HG03457 (cell line): ENCODE results near the gene CKMT2.

Source experiments
- ATAC-seq: cut with Tn5 transposase; IDR thresholded peaks from one replicate; pipeline ENCODE4 v1.9.1; 2021; ENCODE audit warnings: moderate number of reproducible peaks; ENCODE audit not compliant: unreplicated experiment

CKMT2 gene

DNA sequence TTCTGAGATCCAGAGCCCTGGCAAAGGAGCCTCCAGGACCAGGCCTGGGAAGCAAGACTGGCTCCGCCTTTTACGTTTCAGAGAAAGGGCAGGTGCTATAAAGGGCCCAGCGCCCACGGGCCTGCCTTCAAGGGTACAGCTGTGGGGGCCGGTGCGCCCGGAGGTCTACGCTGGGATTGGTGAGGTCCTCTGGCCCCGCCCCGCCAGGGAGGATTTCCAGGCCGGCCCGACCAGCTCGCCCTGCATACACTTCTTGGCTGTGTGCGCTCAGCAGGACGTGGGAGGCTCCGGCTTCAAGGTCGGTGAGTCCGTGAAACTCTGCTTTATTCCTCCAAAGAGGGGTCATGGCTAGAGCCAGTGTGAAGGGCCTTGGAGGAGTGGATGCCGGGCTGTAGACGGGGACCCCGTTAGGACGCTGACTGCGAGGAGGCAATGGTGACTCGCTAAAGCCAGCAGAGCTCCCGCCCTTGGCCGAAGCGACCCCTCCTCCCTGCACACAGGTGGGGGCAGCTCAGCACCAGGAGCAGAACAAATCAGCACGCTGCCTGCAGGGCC is at the start of gene CKMT2:
TSS of gene CKMT2 (plus strand) at position 243 of the 555 bp plus-strand sequence. CDS start 17,811 bp downstream, outside the sequence.
- ATAC-seq: no peak

GRCh38 chr5:81183811-81184748 is 49.0 kb upstream of the CKMT2 start:
- ATAC-seq: no peak

DNA sequence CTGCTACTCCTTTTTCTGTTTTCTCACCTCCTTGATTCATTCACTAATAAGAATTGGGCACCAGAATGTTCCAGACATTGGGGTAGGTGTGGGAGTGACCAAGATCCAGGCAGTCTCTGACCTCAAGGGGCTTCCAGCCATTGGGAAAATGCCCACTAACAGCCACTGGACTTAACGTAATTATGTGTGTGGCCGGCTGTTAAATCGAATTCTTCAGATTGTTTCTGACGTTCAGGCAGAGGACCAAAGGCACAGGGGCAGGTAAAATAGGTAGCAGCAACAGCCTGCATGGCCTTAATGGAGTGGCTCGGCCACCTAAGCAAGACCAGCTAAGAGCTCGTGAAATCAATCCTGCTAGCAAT is 48.4 kb upstream of the CKMT2 start:
- no peak for ATAC-seq

- ATAC-seq: no peak
Observed at GRCh38 chr5:81187885-81188284, 45.2 kb upstream of the CKMT2 start.

DNA sequence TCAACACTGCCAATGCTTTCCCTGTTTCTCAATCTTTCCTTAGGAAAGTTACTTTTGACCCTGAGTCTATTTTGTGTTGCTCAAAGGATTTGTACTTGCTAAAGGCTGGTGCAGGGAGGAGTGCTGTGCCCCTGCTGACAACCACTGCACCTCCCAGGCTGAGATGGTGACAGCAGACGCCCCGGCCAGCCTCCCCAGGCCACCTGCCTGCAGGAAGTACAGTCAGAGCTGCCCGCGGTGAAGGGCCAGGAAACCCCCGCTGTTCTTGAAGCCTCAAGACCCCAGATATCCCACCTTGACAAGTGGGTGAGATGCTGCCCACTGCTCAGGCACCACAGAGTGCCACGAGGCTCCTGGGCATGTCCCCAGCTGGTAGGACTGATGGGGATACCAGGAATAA is 44.2 kb upstream of the CKMT2 start:
- no peak for ATAC-seq

DNA sequence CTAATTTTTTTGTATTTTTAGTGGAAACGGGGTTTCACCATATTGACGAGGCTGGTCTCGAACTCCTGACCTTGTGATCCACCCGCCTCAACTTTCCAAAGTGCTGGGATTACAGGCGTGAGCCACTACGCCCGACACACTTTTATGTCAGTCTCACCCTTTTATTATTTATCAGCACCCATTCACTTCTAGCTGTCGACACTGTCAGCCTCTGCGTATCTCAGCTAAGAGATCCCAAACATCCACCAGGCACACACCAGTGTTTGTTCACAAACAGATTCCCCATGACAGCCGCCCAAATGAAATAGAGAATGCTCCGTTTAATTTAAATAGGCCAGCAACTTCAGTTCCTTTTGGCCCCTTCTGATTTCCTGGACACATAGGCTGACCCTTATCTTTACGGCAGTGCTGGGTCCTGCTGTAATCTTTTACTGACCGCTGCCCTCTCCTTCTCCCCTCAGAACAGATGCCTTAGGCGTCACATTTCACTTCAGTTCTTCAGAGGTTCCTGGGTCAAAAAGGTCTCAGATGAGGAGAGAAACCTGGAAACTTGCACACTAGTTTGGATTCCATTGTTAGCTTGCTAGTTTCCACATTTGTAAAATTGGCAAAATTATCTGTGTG is 43.1 kb upstream of the CKMT2 start:
- ATAC-seq: no peak

- no peak for ATAC-seq
Observed at GRCh38 chr5:81191726-81192372, 41.3 kb upstream of the CKMT2 start.

DNA sequence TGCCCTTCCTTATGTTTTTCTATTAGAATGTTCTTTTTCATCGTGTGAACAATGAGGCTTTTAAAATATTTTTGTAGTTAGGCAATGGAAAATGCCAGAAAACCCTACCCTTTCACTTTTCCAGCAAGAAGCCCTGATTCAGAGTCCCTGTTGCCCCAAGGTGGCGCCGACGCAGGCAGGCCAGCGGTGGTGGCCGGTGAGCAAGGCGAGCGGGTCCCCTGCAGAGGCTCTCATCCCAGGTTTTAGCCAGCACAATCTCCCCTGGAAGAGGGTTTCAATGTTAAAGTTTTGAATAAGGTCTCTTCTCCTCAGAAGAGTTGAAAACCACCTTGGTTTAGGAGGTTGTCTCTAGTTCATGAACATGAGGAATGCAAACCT is 40.8 kb upstream of the CKMT2 start:
- ATAC-seq: no peak

DNA sequence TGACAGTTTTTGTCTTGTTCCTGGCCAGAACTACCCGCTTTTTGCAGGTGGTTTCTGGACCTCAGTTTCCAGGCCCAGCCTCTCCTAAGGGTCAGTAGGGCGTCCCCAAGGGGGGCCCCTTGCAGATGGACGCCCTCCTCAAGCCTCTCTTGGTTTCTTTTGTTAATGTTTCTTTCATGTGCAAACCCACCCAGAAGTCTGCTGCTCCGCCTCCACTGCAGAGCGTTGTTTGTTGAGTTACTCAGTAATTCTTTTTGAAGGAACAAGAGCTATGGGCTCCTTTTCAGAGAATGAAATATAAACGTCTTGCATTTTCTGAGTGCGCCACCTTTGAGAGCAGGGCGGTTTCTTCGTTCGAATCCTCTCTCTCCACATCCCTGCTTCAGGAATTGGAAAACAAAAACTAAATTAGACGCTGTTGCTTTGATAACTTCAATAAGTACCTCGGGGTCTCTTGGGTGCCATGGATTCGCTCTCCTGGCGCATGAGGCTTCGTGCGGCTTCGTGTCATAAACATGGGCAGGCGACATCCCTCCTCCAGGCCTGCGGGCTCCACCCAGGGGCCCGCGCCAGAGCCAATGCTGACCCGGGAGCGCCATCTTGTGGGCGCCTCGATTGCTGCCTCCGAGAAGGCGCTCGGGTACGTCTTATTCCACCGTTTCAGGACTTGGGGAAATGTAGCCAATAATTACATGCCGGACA is 38.3 kb upstream of the CKMT2 start:
- ATAC-seq: peak; percentile 87

DNA sequence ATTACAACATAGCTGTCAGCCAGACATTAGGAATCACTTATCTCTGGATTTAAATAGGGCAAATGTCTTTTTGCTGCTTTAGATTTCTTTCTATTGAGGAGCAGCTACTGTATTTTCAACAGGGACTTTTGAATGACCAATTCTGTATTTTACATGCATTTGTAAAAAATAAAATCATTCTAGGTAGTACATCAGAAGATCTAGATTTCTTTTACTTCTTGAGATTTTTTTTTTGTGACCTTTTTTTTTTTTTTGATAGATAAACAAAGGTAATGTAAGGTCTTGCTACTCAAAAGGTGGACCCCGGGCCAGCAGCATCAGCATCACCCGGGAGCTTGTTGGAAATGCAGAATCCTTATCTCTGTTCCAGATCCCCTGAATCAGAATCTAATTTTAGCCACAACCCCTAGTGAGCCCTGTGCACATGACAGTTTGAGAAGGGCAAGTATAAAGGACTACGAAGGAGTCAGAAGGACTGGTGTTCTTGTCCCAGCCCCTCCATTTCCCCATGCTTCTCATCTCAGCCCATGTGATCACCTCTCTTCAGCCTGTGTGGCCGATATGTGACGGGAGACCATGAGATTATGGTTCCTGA is 37.7 kb upstream of the CKMT2 start:
- ATAC-seq: no peak

DNA sequence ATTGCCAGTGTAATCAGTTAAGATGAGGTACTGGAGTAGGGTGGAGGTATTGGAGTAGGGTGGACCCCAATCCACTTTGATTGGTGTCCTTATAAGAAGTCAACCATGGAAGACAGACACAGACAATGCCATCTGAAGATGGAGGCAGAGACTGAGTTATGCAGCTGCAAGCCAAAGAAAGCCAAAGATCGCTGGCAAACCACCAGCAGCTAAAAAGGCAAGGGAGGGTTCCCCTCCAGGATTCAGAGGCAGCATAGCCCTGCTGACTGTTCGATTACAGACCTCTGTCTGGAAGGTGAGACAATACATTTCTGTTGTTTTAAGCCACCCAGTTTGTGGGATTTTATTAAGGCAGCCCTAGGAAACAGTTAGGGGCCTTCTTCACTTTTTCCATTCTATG is 30.5 kb upstream of the CKMT2 start:
- ATAC-seq: no peak

DNA sequence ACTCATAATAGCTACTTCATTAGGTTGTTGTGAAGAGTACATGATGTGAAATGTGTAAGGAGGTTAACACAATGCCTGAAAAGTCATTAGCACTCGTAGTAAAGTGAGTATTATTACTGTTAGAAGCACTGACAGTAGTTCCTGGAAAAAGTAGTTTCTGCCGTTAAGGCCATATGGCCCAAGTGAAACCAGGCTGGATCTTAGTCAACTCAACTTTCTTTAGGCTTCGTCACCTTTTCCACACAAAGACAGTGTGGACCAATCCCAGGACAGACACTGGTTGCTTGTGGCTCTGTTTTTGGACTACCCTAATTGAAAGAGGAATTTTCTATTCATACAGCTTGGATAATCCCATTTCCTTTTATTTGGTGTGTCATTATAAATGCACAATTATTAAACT is 29.4 kb upstream of the CKMT2 start:
- ATAC-seq: no peak

- no peak for ATAC-seq
Observed at GRCh38 chr5:81204205-81204604, 28.9 kb upstream of the CKMT2 start.

GRCh38 chr5:81205058-81205457 is 28.1 kb upstream of the CKMT2 start:
- ATAC-seq: no peak

DNA sequence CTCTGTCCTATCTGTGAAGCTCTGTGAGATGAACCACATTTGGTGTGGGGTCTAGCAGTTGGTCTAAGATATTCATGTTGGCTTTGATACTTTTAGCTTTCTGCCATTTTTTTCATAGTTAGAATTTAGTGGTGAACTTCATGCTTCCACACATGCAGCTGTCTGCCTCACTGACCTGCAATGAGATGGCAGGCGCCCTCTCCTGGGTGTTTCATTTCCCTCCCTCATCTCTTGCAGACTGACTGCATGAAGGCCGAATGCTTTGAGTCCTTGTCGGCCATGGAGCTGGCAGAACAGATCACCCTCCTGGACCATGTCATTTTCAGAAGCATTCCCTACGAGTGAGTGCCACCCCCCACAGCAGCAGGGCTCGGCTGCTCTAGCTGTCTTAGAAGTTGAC is 26.1 kb upstream of the CKMT2 start:
- no peak for ATAC-seq

GRCh38 chr5:81208904-81209303 is 24.2 kb upstream of the CKMT2 start:
- ATAC-seq: no peak

- no peak for ATAC-seq
Observed at GRCh38 chr5:81209386-81209785, 23.7 kb upstream of the CKMT2 start.

- no peak for ATAC-seq
Observed at GRCh38 chr5:81209869-81210493, 23.1 kb upstream of the CKMT2 start.

DNA sequence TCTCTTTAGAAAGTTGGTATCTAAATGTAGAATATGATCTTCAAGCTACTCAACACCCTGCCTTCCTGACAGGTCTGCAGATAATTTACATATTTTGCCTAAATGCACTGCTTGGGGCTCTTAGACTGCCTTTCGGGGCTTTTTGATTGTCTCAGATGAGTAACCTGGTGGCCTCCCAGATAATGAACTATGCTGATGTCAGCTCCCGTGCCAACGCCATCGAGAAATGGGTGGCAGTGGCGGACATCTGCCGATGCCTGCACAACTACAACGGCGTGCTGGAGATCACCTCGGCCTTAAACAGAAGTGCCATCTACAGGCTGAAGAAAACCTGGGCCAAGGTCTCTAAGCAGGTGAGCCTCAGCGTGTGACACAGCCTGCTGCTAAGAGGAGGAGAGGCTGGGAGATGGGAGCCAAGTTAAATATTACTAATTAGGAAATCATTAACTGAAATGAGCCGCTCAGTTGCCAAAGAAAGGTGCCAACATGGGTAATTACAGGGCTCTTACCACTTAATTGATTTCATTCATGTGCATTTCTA is 20.8 kb upstream of the CKMT2 start:
- ATAC-seq: no peak

DNA sequence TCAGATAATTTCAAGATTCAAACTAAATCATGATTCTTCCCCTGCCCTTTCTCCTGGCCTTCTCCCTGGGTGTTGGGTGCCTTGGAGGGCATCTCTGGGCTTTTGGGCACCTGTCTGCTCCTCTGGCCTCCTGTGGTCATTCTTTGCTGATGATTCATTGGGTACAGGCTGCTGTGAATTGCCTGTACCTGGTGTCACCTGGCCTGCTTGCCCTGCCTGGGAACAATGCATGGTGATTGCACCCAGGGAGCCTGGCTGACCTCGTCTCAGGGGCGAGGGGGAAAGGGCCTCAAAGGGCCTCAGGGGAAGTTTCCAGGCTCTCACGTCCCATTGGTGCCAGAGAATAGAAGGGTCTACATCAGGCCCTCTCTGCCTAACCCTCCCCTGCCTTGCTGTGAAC is 20.1 kb upstream of the CKMT2 start:
- ATAC-seq: no peak
